HG03175 (cell line): Measurements from ENCODE around the gene GPR31.
"Not testable (repeated sequence)": the region's sequence is repeated elsewhere in the genome, so short reads cannot be mapped to it uniquely, and the experiment has no call there.

Experiments
- ATAC-seq: cut with Tn5 transposase; IDR thresholded peaks from one replicate; pipeline ENCODE4 v1.9.1; 2021; ENCODE audit warnings: mild to moderate bottlenecking, moderate library complexity; ENCODE audit not compliant: unreplicated experiment

GPR31 gene

DNA sequence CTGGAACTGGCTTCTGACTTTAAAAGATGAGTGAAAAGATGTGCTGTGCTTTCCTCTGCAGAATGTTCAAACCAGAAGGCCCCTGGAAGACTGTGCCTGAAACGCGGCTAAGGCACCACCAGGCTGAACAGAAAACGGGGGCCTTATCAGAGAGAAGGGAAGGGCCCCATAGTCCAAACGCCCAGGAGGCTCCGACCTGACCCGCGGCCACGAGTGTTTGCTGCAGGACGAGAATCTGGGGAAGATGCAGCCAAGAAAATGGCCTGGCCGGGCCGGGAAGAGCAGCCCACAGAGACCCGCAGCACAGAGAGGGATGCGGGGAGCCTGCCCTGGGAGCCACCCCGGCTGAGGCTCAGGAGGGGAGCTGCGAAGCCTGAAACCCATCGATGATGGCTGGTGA lies 10.5 kb upstream of the GPR31 start:
- ATAC-seq, result not testable (repeated sequence)

DNA sequence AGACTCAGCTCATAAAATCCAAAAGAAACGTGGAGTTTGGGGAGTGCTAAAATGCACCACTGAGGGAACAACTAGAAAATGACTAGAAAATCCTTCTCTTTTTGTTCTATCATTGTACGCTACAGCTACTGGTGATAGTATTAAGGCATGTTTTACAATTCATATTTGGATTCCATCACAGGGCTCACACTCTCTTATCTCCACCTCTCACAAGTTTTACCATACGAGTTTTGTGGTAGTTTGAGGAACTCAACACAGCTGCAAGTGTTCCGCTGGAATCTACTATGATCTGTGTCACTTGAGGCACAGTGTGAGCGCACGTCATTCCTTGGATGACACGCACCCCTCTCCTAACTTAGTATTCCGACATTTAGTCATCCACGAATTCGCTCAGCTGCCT lies 9.9 kb upstream of the GPR31 start:
- ATAC-seq, result not testable (repeated sequence)

DNA sequence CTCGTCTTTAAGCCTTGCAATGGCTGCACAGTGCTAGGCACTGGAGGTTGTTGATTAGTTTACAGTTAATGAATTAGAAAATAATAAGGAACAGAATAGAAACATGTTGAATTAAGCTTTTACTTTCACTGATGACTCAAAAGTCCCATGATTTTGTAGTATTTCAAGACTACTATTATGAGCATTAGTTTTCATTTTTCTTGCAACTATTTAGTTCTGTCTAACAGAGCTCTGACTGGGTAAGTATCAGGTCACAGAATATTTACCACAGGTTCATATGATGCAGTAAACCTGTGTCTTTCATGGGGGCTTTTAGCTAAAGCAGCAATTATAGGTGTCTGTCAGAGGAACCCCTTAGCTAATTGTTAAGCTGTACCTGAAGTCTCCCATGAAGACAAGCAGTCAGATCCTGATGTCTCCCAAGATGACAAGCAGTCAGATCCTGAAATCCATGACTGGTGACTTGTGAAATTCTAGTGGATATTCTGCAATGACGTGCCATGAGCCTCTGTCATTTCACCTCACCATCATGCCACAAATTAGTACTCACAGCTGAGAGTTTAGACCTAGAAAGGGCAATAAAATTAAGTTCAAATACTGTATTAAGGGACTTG lies 8.2 kb upstream of the GPR31 start:
- no peak for ATAC-seq

DNA sequence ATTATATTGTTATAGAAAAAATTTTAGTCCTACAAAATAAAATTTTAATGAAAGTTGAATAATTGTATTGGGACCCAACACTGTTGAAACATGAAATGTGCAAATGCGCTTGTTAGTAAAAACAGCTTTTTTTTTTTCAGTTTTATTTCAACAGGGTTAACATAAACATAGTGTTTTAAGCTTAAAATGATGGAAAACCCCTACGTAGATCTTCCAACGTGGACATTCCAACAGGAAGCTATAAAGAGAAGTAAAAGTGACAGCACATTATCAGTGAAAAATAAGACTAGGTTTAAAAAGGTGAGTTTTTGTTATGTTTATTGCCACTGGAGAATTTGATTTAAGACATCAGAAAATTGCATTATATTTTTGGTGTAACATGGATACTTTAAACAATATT lies 6.5 kb upstream of the GPR31 start:
- ATAC-seq, result no peak

DNA sequence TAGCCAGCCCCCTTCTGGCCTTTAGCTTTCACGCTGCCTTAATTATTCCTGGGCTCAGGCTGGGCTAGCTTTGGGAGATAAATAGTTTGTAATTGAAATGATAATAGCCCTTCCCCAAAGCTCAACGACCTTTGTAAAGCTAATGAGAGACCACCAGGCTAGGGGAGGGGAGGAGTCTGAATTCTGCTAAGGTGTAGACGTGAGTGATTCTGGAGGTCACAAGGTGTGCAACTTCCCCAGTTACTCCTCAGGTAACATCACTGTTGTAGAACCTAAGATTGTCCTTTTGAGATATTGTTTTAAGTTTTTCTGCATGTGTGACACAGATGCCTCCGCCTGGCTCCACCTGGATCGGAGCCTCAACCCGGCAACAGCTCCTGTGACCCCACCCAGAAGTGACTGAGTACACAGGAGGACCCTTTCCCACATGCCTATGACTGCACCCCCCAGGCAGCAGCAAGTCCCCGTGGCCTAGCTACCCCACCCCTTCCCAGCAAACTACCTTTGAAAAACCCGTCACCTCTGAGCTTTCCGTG lies 5.8 kb upstream of the GPR31 start:
- ATAC-seq, result no peak

DNA sequence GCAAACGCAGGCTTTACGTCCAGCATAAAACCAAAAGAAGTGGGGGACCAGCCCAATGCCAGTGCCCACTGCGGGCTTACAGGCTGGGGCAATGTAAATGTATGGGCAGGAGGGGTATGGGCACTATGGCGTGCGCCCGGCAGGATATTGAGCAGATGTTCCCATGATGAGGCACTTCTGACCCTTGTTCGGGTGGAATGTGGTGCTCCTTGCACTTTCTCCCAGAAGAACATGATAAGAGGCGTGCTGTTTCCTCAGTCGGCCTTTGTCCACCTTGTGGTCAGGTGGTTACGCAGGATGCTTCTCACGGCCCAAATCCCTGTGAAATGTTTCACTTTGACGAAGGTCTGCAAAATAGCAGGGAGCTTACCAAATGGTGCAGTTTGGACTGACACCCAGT lies 4.8 kb upstream of the GPR31 start:
- no peak for ATAC-seq

DNA sequence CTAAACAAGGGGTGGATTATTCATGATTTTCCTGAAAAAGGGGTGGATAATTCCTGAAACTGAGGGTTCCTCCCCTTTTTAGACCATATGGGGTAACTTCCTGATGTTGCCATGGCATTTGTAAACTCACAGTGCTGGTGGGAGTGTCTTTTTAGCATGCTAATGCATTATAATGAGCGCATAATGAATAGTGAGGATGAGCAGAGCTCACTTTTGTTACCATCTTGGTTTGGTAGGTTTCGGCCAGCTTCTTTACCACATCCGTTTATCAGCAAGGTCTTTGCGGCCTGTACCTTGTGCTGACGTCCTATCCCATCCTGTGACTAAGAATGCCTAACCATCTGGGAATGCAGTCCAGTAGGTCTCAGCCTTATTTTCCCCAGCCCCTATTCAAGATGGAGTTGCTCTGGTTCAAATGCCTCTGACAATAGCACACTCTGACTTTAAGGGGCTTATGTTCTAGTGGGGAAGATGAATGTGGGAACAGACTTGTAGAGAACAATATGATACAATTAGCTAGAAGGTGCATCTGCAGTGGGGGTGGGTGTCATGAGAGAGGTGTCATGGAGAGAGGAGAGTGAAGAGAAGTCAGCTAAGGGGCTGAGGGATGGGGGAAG lies 4.2 kb upstream of the GPR31 start:
- ATAC-seq, result no peak

DNA sequence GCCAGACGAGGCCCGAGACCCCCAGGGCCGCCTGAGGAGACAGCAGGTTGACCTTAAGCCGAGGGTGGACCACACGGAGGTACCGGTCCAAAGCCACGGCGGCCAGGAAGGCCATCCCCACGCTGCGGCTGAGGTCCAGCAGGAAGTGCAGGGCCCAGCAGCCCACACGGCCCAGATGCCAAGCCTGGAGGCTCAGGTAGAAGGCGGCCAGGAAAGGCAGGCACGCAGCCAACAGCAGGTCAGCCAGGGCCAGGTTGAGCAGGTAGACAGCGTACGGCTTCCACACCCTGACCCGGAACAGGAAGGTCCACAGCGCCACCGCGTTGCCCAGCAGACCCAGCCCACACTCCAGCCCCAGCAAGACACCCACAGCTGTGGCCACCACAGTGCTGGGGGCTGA lies 366 bp downstream of the GPR31 start:
- no peak for ATAC-seq

DNA sequence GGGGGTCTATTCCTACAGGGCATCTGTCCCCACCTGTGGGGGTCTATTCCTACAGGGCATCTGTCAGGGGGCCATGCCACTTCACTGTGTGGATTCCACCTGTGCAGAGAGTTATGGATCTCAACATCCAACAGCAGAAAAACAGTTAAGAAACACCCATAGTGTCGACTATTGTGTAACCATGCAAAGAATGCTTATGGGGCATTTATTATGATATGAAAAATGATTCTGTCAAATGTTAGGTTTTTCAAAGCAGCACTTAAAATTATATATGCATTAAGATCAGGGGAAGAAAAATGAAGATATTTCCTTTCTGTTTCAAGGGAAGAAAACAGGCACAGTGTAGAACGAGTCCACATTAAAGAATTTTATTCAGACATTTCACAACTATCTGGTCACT lies 2.9 kb downstream of the GPR31 start:
- ATAC-seq, result no peak

DNA sequence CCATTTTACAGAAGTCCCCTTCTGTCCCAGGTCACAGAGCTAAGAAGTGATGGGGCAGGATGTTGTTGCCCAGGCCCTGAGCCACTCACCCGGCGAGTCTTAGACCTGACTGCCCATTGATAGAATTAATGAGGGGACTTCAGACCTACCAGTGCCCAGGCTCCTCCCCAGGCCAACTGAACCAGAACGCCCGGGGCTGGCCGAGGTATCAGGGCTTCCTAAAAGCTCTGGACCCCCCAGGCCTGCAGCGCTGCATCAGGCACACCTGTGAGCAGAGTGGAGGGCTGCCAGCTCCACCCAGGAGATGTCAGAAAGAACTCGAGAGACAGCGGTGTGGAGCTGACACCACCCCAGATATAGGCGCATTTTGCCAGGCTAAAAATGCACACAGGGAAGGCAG lies 3.5 kb downstream of the GPR31 start:
- no peak for ATAC-seq

DNA sequence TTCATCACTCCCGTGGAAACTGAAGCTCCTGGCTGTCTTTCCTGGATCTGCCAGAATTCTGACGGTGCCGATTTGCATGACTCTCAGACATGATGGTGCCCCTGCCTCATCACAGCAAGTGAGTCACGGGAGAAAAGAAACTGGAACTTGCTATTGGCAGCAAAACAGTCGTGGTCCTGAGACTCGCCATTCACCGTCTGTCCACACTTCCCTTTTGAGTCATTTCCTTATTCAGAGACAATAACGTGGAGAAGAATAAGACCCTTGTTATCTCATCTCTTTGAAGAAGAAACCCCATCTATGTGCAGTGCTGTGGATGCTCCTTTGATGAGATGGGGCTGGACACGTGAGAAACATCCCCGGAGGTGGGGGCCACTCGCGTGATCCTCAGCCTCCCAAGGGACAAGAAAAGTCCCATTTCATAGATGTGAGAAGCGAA lies 4.2 kb downstream of the GPR31 start:
- peak; percentile 63 for ATAC-seq

DNA sequence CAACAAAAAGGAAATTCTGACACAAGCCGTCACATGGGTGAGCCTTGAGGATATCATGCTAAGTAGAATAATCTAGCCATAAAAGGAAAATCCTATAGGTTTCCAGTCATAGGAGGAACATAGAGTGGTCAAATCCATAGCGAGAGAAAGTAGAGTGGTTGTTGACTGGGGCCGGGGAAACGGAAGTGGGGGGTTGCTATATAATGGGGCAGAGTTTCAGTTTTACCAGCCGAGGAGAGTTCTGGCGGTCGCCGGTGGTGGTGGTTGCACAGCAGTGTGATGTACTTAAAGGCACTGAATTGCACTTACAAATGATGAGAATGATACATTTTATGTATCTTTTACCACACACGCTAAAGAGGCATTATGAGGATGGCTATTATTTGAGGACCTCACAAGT lies 4.9 kb downstream of the GPR31 start:
- ATAC-seq, result peak; percentile 57

DNA sequence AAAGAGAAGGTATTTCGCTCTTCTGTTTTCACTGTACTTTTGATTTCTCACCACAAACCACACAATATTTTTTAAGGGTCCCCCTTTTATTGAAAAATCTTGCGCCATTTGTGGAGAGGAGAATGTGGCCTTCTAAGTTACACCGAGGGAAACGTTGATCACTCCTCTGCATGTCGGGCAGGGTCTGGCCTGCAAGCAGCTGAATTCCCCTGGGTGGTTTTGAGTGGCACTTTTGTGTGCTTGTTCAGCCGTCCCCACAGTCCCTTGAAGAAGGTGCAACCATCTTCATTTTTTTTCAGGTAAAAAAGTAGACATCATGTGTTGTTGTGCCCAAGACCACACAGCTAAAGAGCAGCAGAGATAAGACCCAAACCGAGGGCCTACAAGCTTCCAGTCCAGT lies 6.1 kb downstream of the GPR31 start:
- no peak for ATAC-seq

DNA sequence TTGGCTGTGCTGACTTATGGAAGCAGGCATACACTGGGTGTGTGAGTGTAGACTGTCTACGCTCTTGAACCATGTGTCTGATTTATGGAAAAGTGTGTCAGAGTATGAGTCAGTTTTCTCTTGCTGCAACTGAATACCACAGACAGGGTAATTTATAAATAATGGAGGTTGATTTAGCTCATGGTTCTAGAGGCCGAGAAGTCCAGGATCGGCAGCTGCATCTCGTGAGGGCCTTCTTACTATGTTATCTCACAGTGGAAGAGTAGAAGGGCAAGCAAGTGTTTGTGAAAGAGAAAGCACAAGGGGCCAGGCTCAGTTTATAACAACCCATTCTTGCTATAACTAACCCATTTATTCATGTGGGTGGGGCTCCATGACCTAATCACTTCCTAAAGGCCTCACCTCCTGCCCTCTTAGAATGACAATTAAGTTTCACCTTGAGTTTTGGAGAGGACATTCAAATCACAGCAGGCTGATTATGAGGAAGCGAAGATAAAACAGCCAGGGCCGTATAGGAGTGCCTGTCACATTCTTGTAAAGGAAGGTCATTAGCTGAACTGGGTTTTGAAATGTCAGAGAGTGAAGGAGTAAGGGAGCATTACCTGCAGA lies 6.7 kb downstream of the GPR31 start:
- peak; percentile 57 for ATAC-seq

DNA sequence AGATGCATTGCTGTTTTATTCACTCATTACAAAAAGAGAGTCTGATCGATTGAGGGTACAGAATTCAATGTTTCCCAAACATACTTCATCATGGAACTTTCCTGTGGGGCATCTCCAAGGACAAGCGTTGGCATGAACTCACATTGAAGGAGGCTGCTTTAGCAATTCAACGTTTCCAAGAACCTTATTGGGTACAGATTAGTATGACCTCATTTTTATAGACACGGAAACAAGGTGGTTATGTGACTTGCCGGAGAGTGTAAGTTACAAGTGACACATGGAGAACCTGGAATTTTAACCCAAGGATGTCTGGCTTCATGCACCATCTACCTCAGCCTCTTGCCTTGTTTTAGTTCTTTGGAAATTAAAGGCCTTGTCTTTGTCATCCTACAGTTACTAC lies 8.8 kb downstream of the GPR31 start:
- ATAC-seq, result no peak

DNA sequence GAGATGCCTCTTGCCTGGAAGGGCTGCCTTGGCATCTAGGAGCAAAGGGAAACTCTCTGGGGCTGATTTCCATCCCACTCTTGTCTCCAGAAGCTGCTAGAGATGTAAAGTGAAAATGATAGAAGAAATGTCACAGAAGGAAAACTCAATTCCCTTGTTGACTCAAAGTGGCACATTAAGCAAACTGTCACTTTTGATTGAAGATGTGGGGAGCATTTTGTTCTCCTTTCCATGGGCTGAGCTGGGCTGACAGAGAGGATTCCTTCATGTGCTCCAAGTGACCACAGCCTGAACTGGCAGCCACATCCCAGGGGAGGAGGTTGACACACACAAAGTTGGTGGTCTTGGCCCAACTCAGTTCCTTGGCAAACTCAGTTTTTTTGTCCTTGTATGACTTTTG lies 9.8 kb downstream of the GPR31 start:
- ATAC-seq, result no peak

DNA sequence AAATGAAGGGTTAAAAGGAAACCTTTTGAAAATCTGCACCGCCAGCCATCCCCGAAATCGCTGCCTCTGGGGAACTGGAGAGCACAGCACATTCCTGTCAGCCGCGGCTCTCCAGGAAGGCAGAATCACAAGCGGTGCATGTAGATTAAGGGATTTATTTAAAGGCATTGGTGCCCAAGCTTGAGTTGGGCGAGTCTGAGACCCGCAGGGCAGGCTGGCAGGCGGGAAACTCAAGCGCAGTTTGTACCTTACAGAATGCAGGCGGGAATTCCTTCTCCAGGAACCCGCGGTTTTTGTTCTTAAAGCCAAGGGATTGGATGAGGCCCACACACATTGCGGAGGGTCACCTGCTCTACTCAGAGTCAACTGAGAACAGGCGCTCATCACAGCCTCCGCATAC lies 10.8 kb downstream of the GPR31 start:
- no peak for ATAC-seq

DNA sequence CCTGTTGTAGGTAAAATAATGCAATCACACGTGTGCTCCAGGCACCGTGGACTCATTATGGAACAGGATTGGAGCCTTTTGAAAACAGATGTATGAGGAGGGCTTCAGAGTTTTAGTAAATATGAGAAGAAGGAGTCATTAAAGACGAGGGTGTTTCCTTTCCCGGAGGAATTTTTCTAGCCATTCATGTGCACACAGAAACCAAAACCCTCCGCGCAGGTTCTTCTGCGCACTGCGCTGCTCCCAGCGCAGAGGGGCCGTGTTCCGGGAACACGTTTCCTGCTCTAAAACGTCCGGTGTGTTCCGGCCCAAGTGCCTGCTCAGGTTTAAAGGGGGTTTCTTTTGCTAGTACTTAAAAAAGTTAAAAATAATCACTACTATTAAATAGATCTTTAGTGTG lies 11.6 kb downstream of the GPR31 start:
- ATAC-seq, result no peak

DNA sequence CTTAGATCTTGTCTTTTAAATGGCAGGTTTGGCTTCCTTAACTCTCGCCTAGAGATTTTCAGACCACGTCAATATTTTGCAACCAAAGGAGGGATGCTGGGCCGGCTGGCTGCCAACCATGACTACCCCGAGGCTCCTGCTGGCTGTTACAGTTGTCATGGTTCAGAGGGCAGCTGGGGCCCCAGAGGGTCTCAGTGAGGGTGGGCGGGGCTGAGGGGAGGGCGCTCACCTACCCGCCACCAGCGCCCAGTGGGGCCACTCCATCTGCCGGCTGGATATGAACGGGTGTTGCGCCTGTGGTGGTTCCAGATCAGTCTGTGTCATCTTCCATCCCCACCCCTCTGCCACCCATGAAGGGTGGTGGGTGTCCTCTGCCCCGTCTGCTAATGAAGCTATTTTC lies 12.3 kb downstream of the GPR31 start:
- no peak for ATAC-seq

DNA sequence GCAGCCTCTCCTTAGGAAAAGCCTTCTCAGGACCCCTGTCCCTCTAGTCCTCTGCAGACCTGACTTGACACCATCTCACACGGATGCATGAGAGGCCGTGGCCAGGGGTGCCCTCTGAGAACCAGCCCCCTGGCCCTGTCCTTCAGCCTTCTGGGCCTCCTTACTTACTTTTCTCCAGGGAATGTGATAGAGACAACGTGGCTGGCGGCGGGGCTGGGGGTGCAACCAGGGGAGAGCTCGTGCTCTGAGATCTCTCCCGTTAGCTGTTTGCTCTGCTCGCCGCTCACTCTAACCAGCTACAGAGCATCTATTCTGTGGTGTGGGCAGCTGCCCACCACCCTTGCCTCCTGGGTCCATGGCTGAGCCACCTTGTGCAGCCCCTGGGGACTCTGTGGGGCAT lies 14.7 kb downstream of the GPR31 start:
- no peak for ATAC-seq

DNA sequence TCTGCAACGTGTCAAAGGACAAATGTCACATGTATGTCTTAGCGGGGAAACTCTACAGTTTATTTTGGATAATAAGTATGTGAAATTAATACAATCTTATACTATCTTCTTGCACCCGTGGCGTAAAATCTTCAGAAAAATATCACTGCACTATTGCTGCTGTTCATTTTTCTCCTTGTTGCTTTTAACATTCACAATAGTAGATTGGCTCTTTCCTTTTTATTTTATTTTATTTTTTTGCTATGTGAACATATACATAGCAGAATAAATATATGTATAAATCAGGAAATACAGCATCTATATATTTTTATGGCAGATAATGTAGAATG lies 15.4 kb downstream of the GPR31 start:
- ATAC-seq, result no peak

DNA sequence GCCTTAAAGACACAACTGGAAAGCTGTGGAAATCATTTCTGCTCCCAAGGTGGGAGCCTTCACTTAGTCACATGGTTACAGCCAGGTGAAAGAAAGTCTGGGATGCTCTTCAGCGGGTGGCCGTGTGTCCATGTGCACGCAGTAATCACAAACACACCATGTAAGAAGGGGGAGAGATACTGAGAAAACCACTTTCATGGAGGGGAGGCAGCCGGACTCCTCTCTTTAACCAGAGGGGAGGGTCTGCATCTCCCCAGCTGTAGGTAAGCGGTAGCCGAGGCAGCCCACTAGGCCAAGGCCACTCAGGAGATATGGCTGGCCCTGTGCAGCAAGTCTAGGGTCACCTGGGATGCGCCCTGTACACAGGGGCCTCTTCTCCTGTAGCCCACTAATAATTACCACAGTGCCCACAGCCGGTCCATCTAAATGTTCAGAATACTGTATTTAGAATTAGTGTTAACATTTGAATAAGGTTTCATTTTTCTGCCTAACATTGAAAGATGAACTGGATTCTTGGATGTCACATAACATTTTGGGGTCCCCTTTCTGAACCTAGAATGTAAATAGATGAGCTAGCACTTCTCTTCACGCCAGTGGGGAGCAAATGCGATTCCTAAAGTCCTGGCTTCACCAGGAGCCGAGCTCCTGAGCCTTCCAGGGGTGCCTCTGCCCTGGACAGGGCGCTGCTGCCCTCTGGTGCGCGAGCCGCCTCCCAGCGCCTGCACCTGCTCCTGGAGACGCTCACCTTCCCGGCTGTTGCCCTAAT lies 15.9 kb downstream of the GPR31 start:
- ATAC-seq, result peak; percentile 68
